Epithelial cell of proximal tubule (primary cell): ENCODE results near the gene CELF5. TPM values are rescaled to one million over a fixed set of nuclear protein-coding genes. Genes with fewer than 3 reads are reported as not detected.

Experiments used
- DNase-seq: peaks from one replicate; pipeline ENCODE4 v3.0.0-alpha.2; 2011; ENCODE audit warnings: low read depth
- H3K4me3 ChIP-seq: 2 replicates; pipeline ENCODE4 v1.5.1; 2011; ENCODE audit warnings: low read depth, mild to moderate bottlenecking, low read length
- CTCF ChIP-seq: conservative IDR thresholded peaks from 2 replicates; pipeline ENCODE4 v1.5.1; 2012; ENCODE audit warnings: low read depth, mild to moderate bottlenecking, low read length
- total RNA-seq: library from RNA; depleted of rRNA; stranded (reverse); fragments of >200 nt; gene quantifications from 2 replicates; pipeline ENCODE4 v1.2.3, GENCODE V29; 2015

Gene CELF5
- total RNA-seq, 1 donor from 2014 or later = not detected

DNA sequence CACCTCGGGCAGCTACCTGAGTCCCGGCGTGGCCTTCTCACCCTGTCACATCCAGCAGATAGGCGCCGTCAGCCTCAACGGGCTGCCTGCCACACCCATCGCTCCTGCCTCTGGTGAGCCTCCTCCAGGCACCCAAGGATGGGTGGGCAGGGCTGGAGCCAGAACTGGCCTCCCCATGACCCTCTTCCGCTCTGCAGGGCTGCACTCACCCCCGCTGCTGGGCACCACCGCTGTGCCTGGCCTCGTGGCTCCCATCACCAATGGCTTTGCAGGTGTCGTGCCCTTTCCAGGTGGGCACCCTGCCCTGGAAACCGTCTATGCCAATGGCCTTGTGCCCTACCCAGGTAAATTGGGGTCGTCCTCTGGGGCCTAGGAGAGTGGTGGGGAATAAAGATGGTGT, 57.7 kb downstream of the CELF5 start:
- no peak for DNase-seq
- TF ChIP-seq CTCF = no peak
- no peak overlapping the region for H3K4me3 ChIP-seq

GRCh38 chr19:3282564-3282963, 58.1 kb downstream of the CELF5 start:
- DNase-seq = no peak
- H3K4me3 ChIP-seq = no peak overlapping the region
- TF ChIP-seq CTCF = no peak

- no peak overlapping the region for H3K4me3 ChIP-seq
- TF ChIP-seq CTCF = no peak
- DNase-seq = no peak
These were observed 58.8 kb downstream of the CELF5 start for GRCh38 chr19:3283246-3283751.

DNA sequence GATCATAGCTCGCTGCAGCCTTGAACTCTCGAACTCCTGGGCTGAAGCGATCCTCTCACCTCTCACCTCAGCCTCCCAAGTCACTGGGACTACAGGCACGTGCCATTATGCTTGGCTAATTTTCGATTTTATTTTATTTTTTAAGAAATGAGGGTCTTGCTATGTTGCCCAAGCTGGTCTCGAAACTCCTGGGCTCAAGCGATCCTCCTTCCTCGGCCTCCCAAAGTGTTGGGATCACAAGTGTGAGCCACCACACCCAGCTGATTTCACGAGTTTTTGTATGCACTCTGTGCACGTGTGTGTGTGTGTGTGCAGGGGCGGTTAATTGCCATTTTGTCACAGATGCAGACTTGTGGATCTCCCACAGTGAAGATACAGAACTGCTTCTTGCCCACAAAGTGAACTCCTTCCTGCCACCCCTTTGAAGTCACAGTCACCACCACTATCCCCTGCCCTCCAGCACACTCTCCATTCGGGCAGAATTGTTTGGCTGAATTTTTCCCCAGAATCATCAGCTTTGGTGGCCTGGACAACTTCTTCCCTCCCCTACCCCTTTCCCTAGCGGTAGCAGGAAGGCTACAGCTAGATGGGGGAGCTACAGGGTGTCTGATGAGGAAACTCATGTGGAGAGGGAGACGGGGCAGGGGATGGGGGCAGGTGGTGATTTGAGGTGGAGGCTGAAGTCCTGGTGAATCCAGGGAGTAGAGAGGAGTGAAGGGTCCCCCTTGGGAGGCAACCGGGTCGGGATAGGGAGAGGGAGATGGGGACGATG, 59.6 kb downstream of the CELF5 start:
- DNase-seq = no peak
- H3K4me3 ChIP-seq = peak overlapping the region; percentile 38
- no peak for TF ChIP-seq CTCF

DNA sequence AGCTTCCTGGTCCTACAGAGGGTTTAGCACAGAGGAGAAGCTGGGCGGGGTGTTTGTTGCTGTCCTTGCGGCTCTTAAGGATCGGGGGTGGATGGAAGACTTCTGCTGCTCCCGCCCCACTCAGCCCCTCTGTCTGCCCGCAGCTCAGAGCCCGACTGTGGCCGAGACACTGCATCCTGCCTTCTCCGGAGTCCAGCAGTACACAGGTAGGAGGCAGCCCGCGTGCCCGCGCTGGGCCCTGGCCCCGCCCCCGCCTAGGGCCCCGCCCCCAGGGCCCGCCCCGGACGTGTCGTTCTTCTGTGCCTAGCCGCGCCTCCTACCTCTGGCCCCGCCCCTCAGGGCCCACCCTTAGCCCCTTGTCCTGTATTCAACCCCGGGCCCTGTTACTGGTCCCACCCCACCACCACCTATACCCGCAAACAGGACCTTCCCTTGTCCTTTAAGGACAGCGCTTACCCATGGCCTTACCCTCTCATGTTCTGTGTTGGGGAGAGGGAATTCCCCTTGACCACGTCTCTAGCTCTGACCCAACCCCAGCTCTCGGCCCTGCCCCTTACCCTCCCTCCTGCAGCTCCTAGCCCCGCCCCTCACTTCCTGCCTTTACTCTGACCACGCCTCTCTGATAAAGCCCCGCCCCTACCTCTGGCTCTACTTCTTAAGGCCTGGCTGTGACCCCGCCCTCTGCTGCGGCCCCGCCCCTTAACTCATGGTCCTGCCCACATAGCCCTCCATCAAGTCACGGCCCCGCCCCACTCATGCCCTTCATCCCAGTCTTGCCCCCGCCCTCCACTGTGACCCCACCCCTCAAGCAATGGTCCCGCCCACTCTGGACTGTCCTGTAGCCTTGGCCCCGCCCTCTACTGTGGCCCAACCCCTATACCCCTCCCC, 60.5 kb downstream of the CELF5 start:
- TF ChIP-seq CTCF = no peak
- DNase-seq = peak; percentile 13
- H3K4me3 ChIP-seq = peak overlapping the region; percentile 38

DNA sequence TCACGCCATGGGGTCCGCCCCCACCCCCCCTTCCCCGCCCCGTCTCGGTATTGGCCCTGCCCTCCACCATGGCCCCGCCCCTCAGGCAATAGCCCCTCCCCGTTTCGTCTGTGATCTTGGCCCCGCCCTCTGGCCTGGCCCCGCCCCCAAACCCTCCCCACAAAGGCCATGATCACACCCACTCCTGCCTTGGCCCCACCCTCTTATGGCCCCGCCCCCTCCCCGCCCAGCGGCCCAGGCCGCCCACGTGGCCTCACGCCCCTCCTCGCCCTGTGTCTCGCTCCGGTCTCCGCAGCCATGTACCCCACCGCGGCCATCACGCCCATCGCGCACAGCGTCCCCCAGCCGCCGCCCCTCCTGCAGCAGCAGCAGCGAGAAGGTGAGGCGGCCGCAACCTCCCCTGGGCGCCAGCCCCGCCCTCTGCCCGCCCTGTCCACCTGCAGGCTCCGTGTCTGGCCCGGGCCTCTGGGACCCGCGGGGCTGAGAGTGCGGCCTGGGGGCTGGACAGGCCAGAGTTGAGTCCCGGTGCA, 61.3 kb downstream of the CELF5 start:
- H3K4me3 ChIP-seq = peak overlapping the region; percentile 31
- no peak for TF ChIP-seq CTCF
- DNase-seq = no peak
